HepG2 (cell line): Measurements from ENCODE around the gene CDK6. TPM values are rescaled to one million over a fixed set of nuclear protein-coding genes. Genes with fewer than 3 reads are reported as not detected.

Experiments used
- ASH2L ChIP-seq: fragments of 300-600, 200-600 bp; sonication (generic); IDR thresholded peaks from 2 replicates; pipeline ENCODE4 v1.7.0; 2017; ENCODE audit warnings: low read depth, mild to moderate bottlenecking, moderate library complexity, mixed read lengths, low read length; ENCODE audit not compliant: insufficient read length
- FOXK2 ChIP-seq: fragments of 450-650 bp; IDR thresholded peaks from 2 replicates; pipeline ENCODE4 v1.6.1; 2016
- HOXD1 ChIP-seq: sonication (generic); formaldehyde crosslinking; IDR thresholded peaks from 2 replicates; pipeline ENCODE4 v1.5.0; 2020; ENCODE audit warnings: missing genetic modification reagents
- MLX ChIP-seq: IDR thresholded peaks from 2 replicates; pipeline ENCODE4 v1.6.1; 2016
- MXD1 ChIP-seq: sonication (generic); formaldehyde crosslinking; IDR thresholded peaks from 2 replicates; pipeline ENCODE4 v1.4.0; 2020; ENCODE audit warnings: mild to moderate bottlenecking, missing genetic modification reagents
- NONO ChIP-seq, 2 experiments: fragments of 450-650 bp in 1 of 2; sonication (generic) in 1 of 2; formaldehyde crosslinking in 1 of 2; IDR thresholded peaks in 1 of 2; conservative IDR thresholded peaks in 1 of 2; 2 replicates each; pipeline versions ENCODE4 v1.6.1 to v1.8.0; 2017 to 2022; ENCODE audit warnings: mild to moderate bottlenecking in 1 of 2, missing genetic modification reagents in 1 of 2, moderate library complexity in 1 of 2
- TCF12 ChIP-seq, 2 experiments: fragments of 450-650 bp in 1 of 2; sonication (generic) in 1 of 2; formaldehyde crosslinking in 1 of 2; IDR thresholded peaks; 2 replicates each; pipeline versions ENCODE4 v1.6.1 to v1.8.0; 2017 to 2022; ENCODE audit warnings: antibody characterized with exemption in 1 of 2, mild to moderate bottlenecking in 1 of 2, missing genetic modification reagents in 1 of 2, moderate library complexity in 1 of 2
- ZBTB40 ChIP-seq, 2 experiments: fragments of 450-650 bp in 1 of 2; sonication (generic) in 1 of 2; formaldehyde crosslinking in 1 of 2; IDR thresholded peaks; 2 replicates each; pipeline versions ENCODE4 v1.6.1 to v1.8.0; 2016 to 2022; ENCODE audit warnings: antibody characterized with exemption in 1 of 2, mild to moderate bottlenecking in 1 of 2, missing genetic modification reagents in 1 of 2
- ZNF430 ChIP-seq: sonication (generic); formaldehyde crosslinking; IDR thresholded peaks from 2 replicates; pipeline ENCODE4 v1.9.0; 2021; ENCODE audit warnings: mild to moderate bottlenecking, missing genetic modification reagents
- ZNF484 ChIP-seq: sonication (generic); formaldehyde crosslinking; IDR thresholded peaks from 2 replicates; pipeline ENCODE4 v1.5.1; 2020; ENCODE audit warnings: mild to moderate bottlenecking, low read depth, missing genetic modification reagents, borderline replicate concordance
- polyA plus RNA-seq, 8 experiments: library from polyadenylated mRNA; depleted of rRNA in 3 of 8; stranded (reverse) in 7 of 8; unstranded in 1 of 8; fragments of >200 nt; fragmentation: Illumina TruSeq in 4 of 8; extraction: Trizol in 4 of 8; gene quantifications; 2 replicates each; pipeline versions ENCODE4 v1.2.1 to v1.2.3, GENCODE V29; 2011 to 2016; ENCODE audit warnings: low read depth in 4 of 8, missing spikeins in 1 of 8, mixed read lengths in 1 of 8; ENCODE audit not compliant: insufficient read depth in 1 of 8
- total RNA-seq, 5 experiments: library from RNA; depleted of rRNA; stranded (reverse); fragments of >200 nt; fragmentation: Illumina TruSeq; extraction: Trizol; gene quantifications; 2 replicates each; pipeline ENCODE4 v1.2.3, GENCODE V29; 2016; ENCODE audit warnings: low read depth in 1 of 5
- TF ChIP-seq, protein P1 (sequence below): sonication (generic); formaldehyde crosslinking; IDR thresholded peaks from 2 replicates; pipeline ENCODE4 v1.9.0; 2022; ENCODE audit warnings: missing genetic modification reagents, mild to moderate bottlenecking, borderline replicate concordance
- TF ChIP-seq, protein P2 (sequence below): conservative IDR thresholded peaks from 2 replicates; pipeline ENCODE4 v1.6.1; 2018; ENCODE audit warnings: missing genetic modification reagents

Gene CDK6
- total and polyA plus RNA-seq, 2 of the 13 experiments (the other 11 are each of a cell fraction or from before 2014, with no cell fraction given): 34.6 to 90.8 TPM

GRCh38 chr7:92695308-92696261 is 140.8 kb downstream of the CDK6 start (continued):
- TF ChIP-seq ZBTB40 (IDR thresholded peaks at IDR 0.05) (no peak), ZBTB40 (CRISPR knock-in tag; IDR thresholded peaks at IDR 0.05) (0 out of 2 replicates have a peak, but pooled peaks have one; percentile 51), MXD1 (no peak), TCF12 (IDR thresholded peaks at IDR 0.05) (no peak), TCF12 (CRISPR knock-in tag; IDR thresholded peaks at IDR 0.05) (peak; percentile 75; the same call in 1 of the 2 replicates), MLX (CRISPR knock-in tag) (peak; percentile 7), FOXK2 (peak; percentile 91), ZNF430 (CRISPR knock-in tag) (no peak; the same call in none of the 2 replicates), HOXD1 (CRISPR knock-in tag) (peak; percentile 17; the same call in 1 of the 2 replicates), ZNF484 (no peak), NONO (IDR thresholded peaks at IDR 0.05) (no peak), NONO (CRISPR knock-in tag; conservative IDR thresholded peaks at IDR 0.05) (peak; percentile 7; the same call in 1 of the 2 replicates), ASH2L (peak; percentile 100)
- TF ChIP-seq, protein P1, sequence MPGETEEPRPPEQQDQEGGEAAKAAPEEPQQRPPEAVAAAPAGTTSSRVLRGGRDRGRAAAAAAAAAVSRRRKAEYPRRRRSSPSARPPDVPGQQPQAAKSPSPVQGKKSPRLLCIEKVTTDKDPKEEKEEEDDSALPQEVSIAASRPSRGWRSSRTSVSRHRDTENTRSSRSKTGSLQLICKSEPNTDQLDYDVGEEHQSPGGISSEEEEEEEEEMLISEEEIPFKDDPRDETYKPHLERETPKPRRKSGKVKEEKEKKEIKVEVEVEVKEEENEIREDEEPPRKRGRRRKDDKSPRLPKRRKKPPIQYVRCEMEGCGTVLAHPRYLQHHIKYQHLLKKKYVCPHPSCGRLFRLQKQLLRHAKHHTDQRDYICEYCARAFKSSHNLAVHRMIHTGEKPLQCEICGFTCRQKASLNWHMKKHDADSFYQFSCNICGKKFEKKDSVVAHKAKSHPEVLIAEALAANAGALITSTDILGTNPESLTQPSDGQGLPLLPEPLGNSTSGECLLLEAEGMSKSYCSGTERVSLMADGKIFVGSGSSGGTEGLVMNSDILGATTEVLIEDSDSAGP (CRISPR knock-in tag): peak; percentile 64; the same call in 1 of the 2 replicates
- TF ChIP-seq, protein P2, sequence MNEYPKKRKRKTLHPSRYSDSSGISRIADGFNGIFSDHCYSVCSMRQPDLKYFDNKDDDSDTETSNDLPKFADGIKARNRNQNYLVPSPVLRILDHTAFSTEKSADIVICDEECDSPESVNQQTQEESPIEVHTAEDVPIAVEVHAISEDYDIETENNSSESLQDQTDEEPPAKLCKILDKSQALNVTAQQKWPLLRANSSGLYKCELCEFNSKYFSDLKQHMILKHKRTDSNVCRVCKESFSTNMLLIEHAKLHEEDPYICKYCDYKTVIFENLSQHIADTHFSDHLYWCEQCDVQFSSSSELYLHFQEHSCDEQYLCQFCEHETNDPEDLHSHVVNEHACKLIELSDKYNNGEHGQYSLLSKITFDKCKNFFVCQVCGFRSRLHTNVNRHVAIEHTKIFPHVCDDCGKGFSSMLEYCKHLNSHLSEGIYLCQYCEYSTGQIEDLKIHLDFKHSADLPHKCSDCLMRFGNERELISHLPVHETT: 0 out of 2 replicates have a peak, but pooled peaks have one; percentile 49
